Measurements from ENCODE around the gene WDR62. TPM values are rescaled to one million over a fixed set of nuclear protein-coding genes. Genes with fewer than 3 reads are reported as not detected.

WDR62 gene
- polyA plus RNA-seq, 3 donors from 2014 or later: 0.12 to 0.77 TPM; not detected in 1

- Mint-ChIP-seq H3K4me3 (peak overlapping the region in 2 of 5 donors; percentile 15 to 36), H3K4me1 (peaks cover 20 to 29% of the 10 kb centered on the region in 2 donors), H3K27ac (peak overlapping the region in 1 of 6 donors; percentile 62), H3K36me3 (peaks cover 6 to 10% (median 8%) of the 10 kb centered on the region in 3 donors), H3K9me3 (no peaks in the 10 kb centered on the region), H3K27me3 (ENCODE audit: low read depth in 3 of 3) (peaks cover 6 to 16% (median 10%) of the 10 kb centered on the region in 3 donors)
- no peak for DNase-seq
Observed at GRCh38 chr19:36136964-36137686, 82.4 kb downstream of the WDR62 start.

GRCh38 chr19:36139120-36139472, 84.4 kb downstream of the WDR62 start:
- H3K36me3 Mint-ChIP-seq: peaks cover 10 to 16% (median 11%) of the 10 kb centered on the region in 3 donors
- H3K27me3 Mint-ChIP-seq (ENCODE audit: low read depth in 3 of 3): peaks cover 6 to 16% (median 10%) of the 10 kb centered on the region in 3 donors
- H3K4me3 Mint-ChIP-seq: peak overlapping the region; percentile 94 to 97 (median 97)
- H3K9me3 Mint-ChIP-seq: no peaks in the 10 kb centered on the region
- DNase-seq: no peak
- peaks cover 13 to 22% of the 10 kb centered on the region in 2 donors for H3K4me1 Mint-ChIP-seq
- H3K27ac Mint-ChIP-seq: peak overlapping the region; percentile 86 to 97 (median 94)

DNA sequence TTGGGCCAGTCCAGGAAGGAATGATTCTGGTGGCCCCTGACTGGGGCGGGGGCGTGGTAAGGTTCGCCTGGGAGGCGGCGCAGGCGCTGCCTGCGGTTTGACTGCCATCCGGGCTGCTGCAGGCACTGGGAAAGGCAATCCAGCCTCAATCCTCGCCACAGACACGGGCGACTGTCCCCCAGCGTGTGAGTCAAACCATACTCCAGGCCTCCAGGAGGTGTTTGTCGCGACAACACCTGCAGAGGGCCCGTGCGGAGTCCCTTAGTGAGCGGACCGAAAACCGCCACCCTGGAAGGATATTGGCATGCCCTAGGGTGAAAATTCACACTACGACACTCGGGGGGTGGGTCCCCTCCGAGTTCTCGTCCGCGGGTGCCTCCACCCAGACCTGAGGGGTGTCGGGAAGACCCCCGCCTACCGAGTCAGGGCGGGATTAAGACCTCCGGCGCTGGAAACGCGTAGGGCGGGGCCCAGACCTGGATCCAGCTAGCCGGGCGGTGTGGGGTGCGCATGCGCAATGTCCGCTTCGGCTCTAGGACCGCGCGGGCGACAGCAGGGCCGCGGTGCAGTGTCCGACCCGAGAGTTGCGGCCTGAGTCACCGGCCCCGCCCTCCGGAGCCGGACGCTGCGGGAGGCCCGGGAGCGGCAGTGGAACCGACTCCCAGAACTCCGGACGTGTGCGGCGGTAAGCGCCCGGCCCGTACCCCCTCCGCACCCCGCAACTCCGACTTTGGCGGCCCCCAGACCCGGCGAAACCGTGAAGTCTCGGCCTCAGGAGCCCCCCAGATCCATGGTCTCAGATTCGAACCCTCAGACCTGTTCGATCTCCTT, 85.0 kb downstream of the WDR62 start, which contains the start of gene CAPNS1:
Gene CAPNS1, plus strand, starts transcription at position 594 of the 831 bp plus-strand sequence. CDS start 946 bp downstream, outside the sequence.
- H3K27me3 Mint-ChIP-seq (ENCODE audit: low read depth in 3 of 3): peaks cover 6 to 16% (median 10%) of the 10 kb centered on the region in 3 donors
- H3K4me3 Mint-ChIP-seq: peak within 1 kb of the TSS; percentile 94 to 97 (median 97)
- peak within 1 kb of the TSS; percentile 86 to 97 (median 94) for H3K27ac Mint-ChIP-seq

GRCh38 chr19:36140304-36141038, 85.8 kb downstream of the WDR62 start:
- Mint-ChIP-seq H3K27ac (peak overlapping the region; percentile 86 to 97 (median 94)), H3K9me3 (no peaks in the 10 kb centered on the region), H3K4me3 (peak overlapping the region; percentile 94 to 97 (median 97)), H3K4me1 (peaks cover 13 to 22% of the 10 kb centered on the region in 2 donors), H3K27me3 (ENCODE audit: low read depth in 3 of 3) (peaks cover 4 to 16% (median 10%) of the 10 kb centered on the region in 3 donors), H3K36me3 (peaks cover 10 to 22% (median 16%) of the 10 kb centered on the region in 3 donors)
- DNase-seq: peak in 1 of 3 donors; percentile 26

More for the DNA sequence above, 85.0 kb downstream of the WDR62 start, which contains the start of gene CAPNS1:
- no peaks in the 10 kb centered on the region for H3K9me3 Mint-ChIP-seq
- DNase-seq: peak; percentile 91
- H3K4me1 Mint-ChIP-seq: peaks cover 13 to 22% of the 10 kb centered on the region in 2 donors
- H3K36me3 Mint-ChIP-seq: peaks cover 10 to 19% (median 13%) of the 10 kb centered on the region in 3 donors

GRCh38 chr19:36141039-36141927, 86.6 kb downstream of the WDR62 start:
- Mint-ChIP-seq H3K4me1 (peaks cover 13 to 22% of the 10 kb centered on the region in 2 donors), H3K27ac (peak overlapping the region; percentile 92 to 97 (median 94)), H3K9me3 (no peaks in the 10 kb centered on the region), H3K36me3 (peaks cover 11 to 27% (median 16%) of the 10 kb centered on the region in 3 donors), H3K4me3 (peak overlapping the region; percentile 94 to 97 (median 97)), H3K27me3 (ENCODE audit: low read depth in 3 of 3) (peaks cover 4 to 16% (median 10%) of the 10 kb centered on the region in 3 donors)
- DNase-seq: peak; percentile 85 to 86 (median 86)

DNA sequence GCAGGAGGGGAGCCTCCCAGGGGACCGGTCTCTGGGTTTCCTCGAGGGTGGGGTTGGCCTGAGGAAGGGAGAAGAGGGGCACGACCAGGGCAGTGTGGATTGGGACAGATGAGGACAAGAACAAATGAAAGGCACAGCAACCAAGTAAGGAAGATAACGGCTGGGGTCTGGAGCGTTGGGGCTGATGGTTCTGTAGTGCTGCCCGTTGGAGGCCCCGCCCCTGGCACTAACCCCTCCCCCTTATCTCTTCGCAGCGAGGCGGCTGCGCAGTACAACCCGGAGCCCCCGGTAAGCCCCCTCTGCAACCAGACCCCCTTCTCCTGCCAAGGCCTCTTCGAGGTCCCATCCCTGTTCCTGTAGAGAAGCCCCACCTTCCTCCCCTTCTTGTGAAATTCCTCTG, 87.3 kb downstream of the WDR62 start:
- H3K4me3 Mint-ChIP-seq: peak overlapping the region in 2 of 5 donors; percentile 94 to 97
- peaks cover 7 to 16% (median 10%) of the 10 kb centered on the region in 3 donors for H3K27me3 Mint-ChIP-seq (ENCODE audit: low read depth in 3 of 3)
- peak overlapping the region in 4 of 6 donors; percentile 60 to 95 (median 88) for H3K27ac Mint-ChIP-seq
- no peaks in the 10 kb centered on the region for H3K9me3 Mint-ChIP-seq
- peaks cover 13 to 21% of the 10 kb centered on the region in 2 donors for H3K4me1 Mint-ChIP-seq
- peaks cover 16 to 34% (median 17%) of the 10 kb centered on the region in 3 donors for H3K36me3 Mint-ChIP-seq
- DNase-seq: no peak

DNA sequence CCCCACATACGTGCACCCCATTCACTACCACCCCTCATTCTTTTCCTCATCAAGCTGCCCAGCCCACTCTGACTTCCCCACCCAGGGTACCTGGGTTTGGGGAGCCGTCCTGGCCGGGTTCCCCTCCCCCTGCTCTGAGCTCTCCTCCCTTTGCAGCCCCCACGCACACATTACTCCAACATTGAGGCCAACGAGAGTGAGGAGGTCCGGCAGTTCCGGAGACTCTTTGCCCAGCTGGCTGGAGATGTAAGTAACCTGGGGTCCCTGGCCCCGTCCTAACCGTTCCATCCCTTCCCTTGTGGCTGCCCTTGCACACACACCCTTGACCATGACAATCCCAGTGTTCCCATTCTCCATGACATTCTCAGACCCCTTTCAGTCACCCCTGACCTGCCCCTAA, 87.8 kb downstream of the WDR62 start:
- peaks cover 19 to 36% (median 19%) of the 10 kb centered on the region in 3 donors for H3K36me3 Mint-ChIP-seq
- peak overlapping the region in 3 of 6 donors; percentile 20 to 71 (median 69) for H3K27ac Mint-ChIP-seq
- peaks cover 9 to 16% (median 10%) of the 10 kb centered on the region in 3 donors for H3K27me3 Mint-ChIP-seq (ENCODE audit: low read depth in 3 of 3)
- H3K4me1 Mint-ChIP-seq: peaks cover 13 to 21% of the 10 kb centered on the region in 2 donors
- no peaks in the 10 kb centered on the region for H3K9me3 Mint-ChIP-seq
- H3K4me3 Mint-ChIP-seq: peak overlapping the region in 3 of 5 donors; percentile 14 to 48 (median 24)
- no peak for DNase-seq

DNA sequence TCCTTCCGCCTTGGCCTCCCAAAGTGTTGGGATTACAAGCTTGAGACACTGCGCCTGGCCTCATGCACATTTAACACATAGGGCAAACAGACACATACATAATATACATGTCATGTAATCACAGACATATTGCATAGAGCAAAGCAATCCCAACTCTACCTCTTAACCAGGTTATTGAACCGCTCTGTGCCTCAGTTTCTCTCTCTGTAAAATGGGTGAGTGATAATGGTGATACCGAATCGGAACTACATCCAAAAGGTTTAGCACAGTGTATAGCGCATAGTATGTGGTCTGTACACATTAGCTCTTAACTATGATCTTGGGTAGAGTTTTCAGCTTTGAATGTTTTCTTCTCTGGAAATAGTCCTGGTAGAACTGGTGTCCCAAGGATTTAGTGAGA, 89.9 kb downstream of the WDR62 start:
- Mint-ChIP-seq H3K4me3 (no peak overlapping the region), H3K27ac (no peak overlapping the region), H3K36me3 (peaks cover 19 to 46% (median 29%) of the 10 kb centered on the region in 3 donors)

GRCh38 chr19:36149673-36150406, 95.1 kb downstream of the WDR62 start:
- Mint-ChIP-seq H3K27ac (peak overlapping the region in 2 of 6 donors; percentile 31 to 72), H3K36me3 (peaks cover 14 to 35% (median 15%) of the 10 kb centered on the region in 3 donors), H3K9me3 (no peaks in the 10 kb centered on the region), H3K27me3 (ENCODE audit: low read depth in 3 of 3) (peaks cover 0 to 5% (median 0%) of the 10 kb centered on the region in 3 donors), H3K4me1 (peaks cover 6 to 13% of the 10 kb centered on the region in 2 donors), H3K4me3 (no peak overlapping the region)
- no peak for DNase-seq

More for the DNA sequence above, 89.9 kb downstream of the WDR62 start:
- no peaks in the 10 kb centered on the region for H3K9me3 Mint-ChIP-seq
- peaks cover 16 to 18% of the 10 kb centered on the region in 2 donors for H3K4me1 Mint-ChIP-seq
- no peak for DNase-seq
- peaks cover 6 to 13% (median 9%) of the 10 kb centered on the region in 3 donors for H3K27me3 Mint-ChIP-seq (ENCODE audit: low read depth in 3 of 3)

DNA sequence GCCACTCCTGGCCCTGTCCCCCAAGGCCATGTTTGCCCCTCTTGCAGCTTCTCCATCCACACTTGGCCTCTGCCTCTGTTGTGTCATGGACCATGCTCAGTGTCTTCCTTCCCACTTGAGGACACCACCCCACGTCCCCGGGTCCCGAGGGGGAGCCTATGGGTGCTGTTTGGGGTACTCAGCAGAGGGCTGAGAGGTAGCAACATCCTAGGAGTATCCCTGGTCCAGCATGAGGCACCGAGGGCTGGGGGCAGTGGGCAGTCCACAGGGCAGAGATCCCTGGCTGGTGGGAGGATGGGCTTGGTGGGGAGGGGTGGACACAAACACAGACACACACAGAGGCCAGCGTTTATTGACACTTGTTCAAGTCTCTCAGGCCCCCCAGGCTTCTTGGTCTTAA, 95.9 kb downstream of the WDR62 start:
- Mint-ChIP-seq H3K4me3 (no peak overlapping the region), H3K9me3 (no peaks in the 10 kb centered on the region), H3K36me3 (peaks cover 13 to 34% (median 15%) of the 10 kb centered on the region in 3 donors), H3K27me3 (ENCODE audit: low read depth in 3 of 3) (peaks cover 0 to 5% (median 0%) of the 10 kb centered on the region in 3 donors), H3K4me1 (peaks cover 6 to 13% of the 10 kb centered on the region in 2 donors), H3K27ac (no peak overlapping the region)
- no peak for DNase-seq

GRCh38 chr19:36151144-36152018, 96.7 kb downstream of the WDR62 start:
- H3K36me3 Mint-ChIP-seq: peaks cover 12 to 28% (median 13%) of the 10 kb centered on the region in 3 donors
- no peak overlapping the region for H3K4me3 Mint-ChIP-seq
- peaks cover 6 to 13% of the 10 kb centered on the region in 2 donors for H3K4me1 Mint-ChIP-seq
- DNase-seq: no peak
- no peaks in the 10 kb centered on the region for H3K9me3 Mint-ChIP-seq
- no peak overlapping the region for H3K27ac Mint-ChIP-seq
- peaks cover 0 to 6% (median 0%) of the 10 kb centered on the region in 3 donors for H3K27me3 Mint-ChIP-seq (ENCODE audit: low read depth in 3 of 3)
